ENCODE data around the gene TM4SF18.

The TM4SF18 gene

DNA sequence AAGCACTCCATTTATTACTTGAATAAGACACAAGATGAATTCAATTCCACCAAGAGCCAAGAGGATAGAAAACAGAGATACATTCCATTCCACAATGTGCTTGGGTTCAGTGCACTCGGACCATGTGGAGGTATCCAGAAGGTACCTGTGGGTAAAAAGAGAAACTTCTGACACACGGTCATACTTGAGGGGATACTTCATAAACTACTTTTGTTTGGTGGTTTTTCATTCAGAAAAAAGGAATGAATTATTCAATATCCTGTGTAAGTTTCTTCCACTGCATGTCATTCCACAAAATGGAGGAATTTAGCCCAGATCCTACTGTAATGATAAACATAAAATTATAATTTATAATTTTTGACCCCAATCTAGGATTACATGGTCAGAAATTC, 38.3 kb upstream of the TM4SF18 start:
- Mint-ChIP-seq H3K9me3 (no peaks in the 10 kb centered on the region), H3K4me1 (peaks cover 6% of the 10 kb centered on the region), H3K4me3 (no peak overlapping the region), H3K36me3 (no peaks in the 10 kb centered on the region), H3K27ac (no peak overlapping the region)
- DNase-seq (ENCODE audit: low spot score in 2 of 2) (no peak), ATAC-seq (no peak)

DNA sequence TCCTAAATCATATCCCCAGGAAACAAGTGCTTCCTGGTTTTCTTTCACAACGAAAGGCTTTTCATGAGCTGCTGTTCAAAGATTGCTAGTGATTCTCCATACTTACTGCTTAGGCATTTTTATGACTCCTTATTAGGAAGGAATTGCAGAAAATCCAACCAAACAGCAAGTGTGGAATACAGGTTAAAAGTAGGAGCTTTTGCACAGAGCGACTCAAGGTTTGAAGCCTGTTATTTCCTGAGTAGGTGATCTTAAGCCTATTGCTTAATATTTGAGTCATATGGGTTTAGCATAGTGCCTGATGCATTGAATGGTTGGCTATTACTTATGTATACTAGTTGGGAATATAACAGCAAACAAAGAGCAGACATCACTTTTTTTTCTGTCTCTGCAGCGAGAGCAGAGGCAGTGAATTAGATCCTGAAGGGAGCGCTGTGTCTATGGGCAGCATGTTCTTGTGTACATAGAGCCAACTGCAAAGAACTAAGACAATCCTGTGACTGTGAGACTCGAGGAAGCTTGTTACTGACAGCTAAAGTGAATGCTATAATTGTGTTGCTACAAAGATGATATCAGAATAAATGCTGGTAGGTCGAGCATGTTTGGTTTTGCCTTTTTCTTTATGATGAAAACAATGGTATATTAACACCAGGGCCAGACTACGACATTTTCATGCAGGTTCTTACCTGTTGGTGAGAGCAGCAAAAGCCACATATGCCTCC, 37.7 kb upstream of the TM4SF18 start:
- H3K27ac Mint-ChIP-seq: no peak overlapping the region
- no peak overlapping the region for H3K4me3 Mint-ChIP-seq
- DNase-seq (ENCODE audit: low spot score in 2 of 2) (no peak), ATAC-seq (no peak)
- peaks cover 6% of the 10 kb centered on the region for H3K4me1 Mint-ChIP-seq
- H3K9me3 Mint-ChIP-seq: no peaks in the 10 kb centered on the region
- no peaks in the 10 kb centered on the region for H3K36me3 Mint-ChIP-seq

DNA sequence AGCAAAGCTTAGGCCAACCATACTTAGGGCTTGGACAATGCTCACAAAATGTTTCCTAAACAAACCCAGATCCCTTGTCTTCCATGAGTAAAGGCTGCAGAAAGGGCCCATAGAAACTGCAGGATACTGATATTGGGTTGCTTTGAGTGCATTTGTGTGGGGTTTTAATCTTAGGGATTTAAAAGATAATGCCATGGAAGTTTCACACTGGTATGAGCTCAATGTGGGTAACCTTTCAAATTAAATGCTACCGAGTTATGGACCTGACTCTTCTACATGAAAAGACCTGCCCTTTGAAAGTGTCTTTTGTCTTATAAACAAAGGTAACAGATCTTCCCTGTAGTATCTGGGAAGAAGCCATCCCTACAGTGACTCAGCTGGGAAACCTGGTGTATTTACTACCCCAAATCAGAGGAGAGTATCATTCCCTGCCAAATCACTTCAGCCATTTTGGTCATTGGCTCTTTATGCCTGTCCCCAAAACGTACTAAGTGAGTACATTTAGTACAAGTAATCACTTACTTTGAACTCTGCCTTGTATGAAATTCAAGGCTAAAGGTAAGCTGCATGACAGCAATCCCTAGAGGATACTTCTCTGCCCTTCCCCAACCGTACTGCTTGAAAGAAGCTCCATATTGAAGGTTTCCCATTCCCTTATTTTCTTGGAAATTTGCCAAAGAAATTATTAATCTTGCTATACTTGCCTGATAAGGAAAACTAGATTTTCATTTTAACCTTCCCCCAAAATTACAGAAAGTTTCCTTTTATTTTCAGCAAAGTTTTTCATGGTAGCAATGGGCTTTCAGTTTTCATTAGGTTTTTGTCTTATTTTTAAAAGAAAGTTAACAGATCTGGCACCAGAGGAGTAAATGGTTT, 36.8 kb upstream of the TM4SF18 start:
- DNase-seq (ENCODE audit: low spot score in 2 of 2) (no peak), ATAC-seq (no peak)
- Mint-ChIP-seq H3K4me1 (peaks cover 6% of the 10 kb centered on the region), H3K27ac (no peak overlapping the region), H3K4me3 (no peak overlapping the region), H3K36me3 (no peaks in the 10 kb centered on the region), H3K9me3 (no peaks in the 10 kb centered on the region)

DNA sequence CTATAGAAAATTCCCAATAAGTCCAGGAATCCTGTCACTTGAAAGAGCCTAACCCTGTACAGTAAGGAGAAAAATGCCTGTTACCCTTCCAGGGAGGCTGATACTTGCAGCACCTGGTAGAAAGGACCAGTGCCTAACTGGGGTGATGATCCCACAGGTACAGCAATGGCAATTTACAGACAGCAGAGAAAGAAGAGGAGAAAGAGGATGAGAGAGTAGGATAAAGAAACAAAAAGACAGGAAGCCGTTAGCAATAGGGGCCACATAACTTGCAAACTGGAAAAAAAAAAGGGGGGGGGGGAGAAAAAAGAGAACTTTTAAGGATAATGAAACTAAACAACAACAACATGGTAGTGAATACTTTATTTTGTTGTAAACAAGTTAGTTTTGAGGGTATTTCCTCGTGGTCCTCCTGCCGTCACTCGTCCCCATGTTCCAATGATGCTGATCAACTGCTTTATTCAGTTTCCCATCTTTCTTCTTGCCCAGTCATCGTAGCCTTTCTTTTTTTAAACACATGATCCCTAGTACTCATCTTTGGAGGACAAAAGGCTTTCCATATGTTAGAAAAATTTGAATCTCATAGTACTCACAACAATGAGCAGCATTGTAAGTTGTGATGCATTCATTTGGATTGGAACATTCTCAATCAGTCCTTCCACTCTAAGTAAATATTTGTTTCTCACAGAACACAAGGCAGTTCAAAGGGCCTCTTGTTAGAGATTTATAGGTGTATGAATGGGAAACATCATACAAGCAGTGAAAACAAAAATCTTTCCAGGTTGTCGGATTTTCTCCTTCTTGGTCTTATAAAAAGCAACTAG, 35.5 kb upstream of the TM4SF18 start:
- H3K9me3 Mint-ChIP-seq: no peaks in the 10 kb centered on the region
- H3K27ac Mint-ChIP-seq: no peak overlapping the region
- no peaks in the 10 kb centered on the region for H3K36me3 Mint-ChIP-seq
- no peak overlapping the region for H3K4me3 Mint-ChIP-seq
- ATAC-seq (no peak), DNase-seq (ENCODE audit: low spot score in 2 of 2) (no peak)
- H3K4me1 Mint-ChIP-seq: peaks cover 6% of the 10 kb centered on the region

DNA sequence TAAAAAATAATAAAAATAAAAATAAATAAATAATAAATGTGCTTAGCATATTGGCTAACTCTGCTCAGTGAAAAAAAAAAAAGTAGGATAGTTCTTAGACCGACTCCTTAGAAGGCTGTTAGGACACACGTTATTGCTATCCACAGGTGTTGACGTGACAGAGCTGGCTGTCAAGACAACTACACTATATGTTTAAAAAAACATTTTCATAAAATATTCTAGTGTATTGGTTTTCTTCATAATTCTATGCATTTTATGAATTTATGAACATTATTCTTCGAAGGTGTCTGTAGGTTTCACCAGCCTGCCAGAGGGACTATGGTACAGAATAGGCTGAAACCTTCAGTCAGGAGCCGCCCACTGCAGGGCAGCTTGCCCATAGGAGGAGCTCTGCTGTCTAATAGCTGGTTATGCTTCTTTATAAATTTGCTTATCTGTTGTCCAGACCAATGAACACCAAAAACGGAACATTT, 34.8 kb upstream of the TM4SF18 start:
- Mint-ChIP-seq H3K4me1 (peaks cover 6% of the 10 kb centered on the region), H3K36me3 (no peaks in the 10 kb centered on the region), H3K27ac (no peak overlapping the region), H3K4me3 (no peak overlapping the region), H3K9me3 (no peaks in the 10 kb centered on the region)
- ATAC-seq (no peak), DNase-seq (ENCODE audit: low spot score in 2 of 2) (no peak)

DNA sequence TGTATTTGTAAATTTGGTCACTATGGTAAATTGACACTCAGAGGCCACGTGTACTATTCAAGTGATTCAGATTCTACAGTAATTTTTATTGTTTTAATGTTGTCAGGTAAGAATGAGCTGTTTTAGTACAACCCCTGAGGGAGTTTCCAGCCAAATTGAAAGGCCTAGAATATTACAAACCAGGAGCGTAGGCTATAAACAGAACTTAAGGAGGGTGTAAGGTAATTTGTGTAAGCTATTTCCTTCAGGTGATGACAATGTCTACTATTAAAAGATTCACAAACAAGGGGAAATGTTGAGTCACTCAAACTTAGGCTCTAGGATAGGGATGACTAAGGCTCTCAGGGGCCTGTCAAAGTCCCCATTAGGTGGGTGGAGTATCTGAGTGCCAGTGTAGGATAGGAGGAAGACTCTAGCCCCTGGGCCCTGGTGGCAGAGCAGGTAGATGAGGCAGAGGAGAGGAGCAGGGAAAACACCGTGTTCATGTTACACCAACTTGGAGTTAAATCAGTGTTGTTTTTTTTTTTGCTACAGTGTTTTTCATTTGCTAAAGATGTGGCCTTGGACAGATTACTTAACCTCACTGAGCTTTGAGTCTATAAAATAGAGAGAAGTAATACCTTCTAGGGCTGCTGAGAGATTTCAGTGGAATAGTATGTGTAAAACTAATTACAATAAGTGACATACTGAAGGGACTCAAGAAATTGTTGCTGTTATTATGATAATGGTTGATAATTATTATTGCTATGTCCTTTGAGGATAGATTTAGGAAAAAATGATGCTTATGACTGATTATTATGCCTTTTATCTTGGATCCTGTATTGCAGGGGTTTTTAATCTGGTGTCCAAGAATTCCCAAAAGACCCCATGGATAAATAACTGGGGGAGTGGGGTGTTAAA, 33.8 kb upstream of the TM4SF18 start:
- Mint-ChIP-seq H3K4me1 (peaks cover 6% of the 10 kb centered on the region), H3K4me3 (no peak overlapping the region), H3K9me3 (no peaks in the 10 kb centered on the region), H3K27ac (peak overlapping the region; percentile 45), H3K36me3 (no peaks in the 10 kb centered on the region)
- ATAC-seq (peak; percentile 88), DNase-seq (ENCODE audit: low spot score in 2 of 2) (no peak)

DNA sequence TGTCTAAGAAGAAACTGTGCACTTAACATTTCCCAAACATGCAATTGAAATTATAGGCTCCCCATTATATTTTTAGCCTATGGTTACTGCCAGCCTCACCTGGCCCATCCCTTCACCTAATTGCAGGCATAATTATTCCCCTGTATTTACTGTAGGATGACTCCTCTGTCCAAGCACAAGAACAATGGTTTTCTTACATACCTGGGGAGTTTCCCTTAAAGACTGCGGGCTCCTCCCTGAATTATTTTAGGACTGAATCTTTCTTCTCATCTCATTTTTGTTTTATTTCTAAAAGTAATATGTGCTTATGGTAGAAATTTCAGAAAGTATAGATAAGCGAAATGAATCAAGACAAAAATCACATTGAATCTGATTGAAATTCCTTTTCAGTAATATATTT, 32.6 kb upstream of the TM4SF18 start:
- no peak overlapping the region for H3K27ac Mint-ChIP-seq
- no peak overlapping the region for H3K4me3 Mint-ChIP-seq
- peaks cover 6% of the 10 kb centered on the region for H3K4me1 Mint-ChIP-seq
- DNase-seq (ENCODE audit: low spot score in 2 of 2) (no peak), ATAC-seq (no peak)
- no peaks in the 10 kb centered on the region for H3K9me3 Mint-ChIP-seq
- no peaks in the 10 kb centered on the region for H3K36me3 Mint-ChIP-seq

DNA sequence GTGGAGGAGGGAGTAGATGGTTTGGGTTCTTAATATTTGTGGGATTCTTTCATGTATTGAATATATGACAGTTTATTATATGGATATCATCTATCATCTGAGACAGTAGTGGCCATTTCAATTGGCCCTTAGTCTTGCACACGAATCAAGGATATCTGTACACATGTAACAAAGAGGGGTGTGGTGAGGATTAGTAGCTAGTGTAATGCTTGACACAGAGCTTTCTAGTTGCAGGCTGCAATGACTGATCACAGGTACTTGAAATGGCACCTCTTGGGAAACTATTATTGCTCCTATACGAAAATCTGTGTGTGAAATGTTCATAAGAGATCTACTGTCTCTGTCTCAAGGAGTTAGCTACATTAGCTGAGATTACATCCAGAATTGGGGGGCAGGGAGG, 31.2 kb upstream of the TM4SF18 start:
- DNase-seq (ENCODE audit: low spot score in 2 of 2) (no peak), ATAC-seq (no peak)
- no peaks in the 10 kb centered on the region for H3K9me3 Mint-ChIP-seq
- no peak overlapping the region for H3K4me3 Mint-ChIP-seq
- no peak overlapping the region for H3K27ac Mint-ChIP-seq
- peaks cover 6% of the 10 kb centered on the region for H3K4me1 Mint-ChIP-seq
- no peaks in the 10 kb centered on the region for H3K36me3 Mint-ChIP-seq

DNA sequence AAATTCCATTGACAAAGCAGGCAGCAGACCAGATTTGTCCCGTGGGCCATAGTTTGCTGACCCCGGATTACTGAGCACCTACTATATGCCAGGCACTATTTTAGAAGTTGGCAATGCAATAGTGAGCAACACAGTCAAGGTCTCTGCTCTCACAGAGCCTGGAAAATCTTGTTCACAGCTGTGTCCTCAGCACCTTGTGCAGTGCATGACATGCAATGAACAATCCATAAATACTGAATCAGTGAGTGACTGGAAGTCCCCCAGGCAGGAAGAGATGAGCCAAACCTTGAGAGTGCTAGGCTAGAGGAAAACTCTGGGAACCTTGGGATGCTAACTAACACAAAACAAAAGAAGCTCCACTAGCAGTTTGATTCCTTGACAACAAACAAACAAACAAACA, 29.6 kb upstream of the TM4SF18 start:
- Mint-ChIP-seq H3K36me3 (no peaks in the 10 kb centered on the region), H3K4me3 (no peak overlapping the region), H3K27ac (no peak overlapping the region), H3K4me1 (peaks cover 6% of the 10 kb centered on the region), H3K9me3 (no peaks in the 10 kb centered on the region)
- ATAC-seq (peak; percentile 58), DNase-seq (ENCODE audit: low spot score in 2 of 2) (no peak)

DNA sequence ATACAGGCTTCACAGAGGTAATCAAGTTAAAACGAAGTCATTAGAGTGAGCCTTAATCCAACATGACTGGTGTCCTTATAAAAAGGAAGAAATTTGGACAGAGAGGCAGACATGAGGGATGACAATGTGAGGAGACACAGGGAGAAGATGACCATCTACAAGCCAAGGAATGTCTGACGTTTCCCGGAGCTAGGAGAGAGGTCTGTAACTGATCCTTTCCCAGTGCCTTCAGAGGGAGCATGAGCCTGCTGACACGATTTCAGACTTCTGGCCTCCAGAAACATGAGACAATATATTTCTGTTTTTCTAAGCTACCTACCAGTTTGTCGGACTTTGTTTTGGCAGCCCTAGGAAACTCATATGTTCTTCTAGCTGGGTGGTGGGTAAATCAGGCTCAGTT, 28.9 kb upstream of the TM4SF18 start:
- Mint-ChIP-seq H3K4me3 (no peak overlapping the region), H3K4me1 (peaks cover 5% of the 10 kb centered on the region), H3K36me3 (no peaks in the 10 kb centered on the region), H3K27ac (no peak overlapping the region), H3K9me3 (no peaks in the 10 kb centered on the region)
- no peak for DNase-seq (ENCODE audit: low spot score in 2 of 2)
- ATAC-seq: no peak

DNA sequence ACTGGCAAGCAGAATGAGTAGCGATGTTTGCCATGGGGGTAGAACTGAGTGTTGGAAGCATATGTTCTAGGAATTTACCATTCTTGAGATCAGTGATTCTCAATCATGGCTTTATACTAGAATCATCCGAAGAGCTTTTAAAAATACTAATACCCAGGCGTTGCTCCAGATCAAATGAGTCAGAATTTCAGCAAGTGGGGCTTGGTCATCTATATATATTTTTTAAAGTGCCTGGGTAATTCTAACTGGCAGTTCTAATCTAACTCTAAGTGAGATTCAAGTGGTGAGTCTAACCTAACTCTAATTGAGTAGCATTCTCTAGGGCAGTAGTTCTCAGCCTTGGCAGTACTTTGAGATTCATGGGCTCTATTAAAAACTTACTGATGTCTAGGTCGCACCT, 23.2 kb upstream of the TM4SF18 start:
- Mint-ChIP-seq H3K4me1 (no peaks in the 10 kb centered on the region), H3K27ac (no peak overlapping the region), H3K9me3 (no peaks in the 10 kb centered on the region), H3K36me3 (no peaks in the 10 kb centered on the region), H3K4me3 (no peak overlapping the region)
- DNase-seq (ENCODE audit: low spot score in 2 of 2) (no peak), ATAC-seq (no peak)

DNA sequence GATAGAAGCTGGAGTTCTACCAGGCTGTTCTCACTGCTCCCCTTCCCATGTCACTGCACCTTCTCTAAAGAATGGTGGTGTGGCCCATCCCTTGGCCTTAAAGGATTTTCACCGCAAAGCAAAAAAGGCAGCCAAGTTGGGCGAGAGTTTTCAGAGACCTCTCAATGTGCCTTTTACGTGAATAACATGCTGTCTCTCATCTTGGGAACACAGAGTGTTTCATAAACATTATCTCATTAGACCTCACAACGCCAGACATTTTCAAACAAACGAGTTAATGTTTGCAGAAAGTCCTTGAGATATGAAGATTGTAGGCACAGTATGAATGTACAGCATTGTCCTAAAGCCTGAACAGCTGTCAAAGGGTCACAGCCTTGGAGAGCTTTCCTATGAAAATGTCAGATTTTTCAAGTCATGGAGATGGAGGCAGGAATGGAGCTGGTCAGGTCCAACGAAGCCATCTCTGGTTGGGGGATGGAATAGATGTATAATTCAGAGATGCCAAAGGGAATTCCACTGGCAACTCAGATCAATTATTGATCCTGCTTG, 22.7 kb upstream of the TM4SF18 start:
- no peak for DNase-seq (ENCODE audit: low spot score in 2 of 2)
- no peak for ATAC-seq
- H3K4me3 Mint-ChIP-seq: no peak overlapping the region
- H3K27ac Mint-ChIP-seq: no peak overlapping the region
- no peaks in the 10 kb centered on the region for H3K36me3 Mint-ChIP-seq
- H3K9me3 Mint-ChIP-seq: no peaks in the 10 kb centered on the region
- H3K4me1 Mint-ChIP-seq: no peaks in the 10 kb centered on the region

DNA sequence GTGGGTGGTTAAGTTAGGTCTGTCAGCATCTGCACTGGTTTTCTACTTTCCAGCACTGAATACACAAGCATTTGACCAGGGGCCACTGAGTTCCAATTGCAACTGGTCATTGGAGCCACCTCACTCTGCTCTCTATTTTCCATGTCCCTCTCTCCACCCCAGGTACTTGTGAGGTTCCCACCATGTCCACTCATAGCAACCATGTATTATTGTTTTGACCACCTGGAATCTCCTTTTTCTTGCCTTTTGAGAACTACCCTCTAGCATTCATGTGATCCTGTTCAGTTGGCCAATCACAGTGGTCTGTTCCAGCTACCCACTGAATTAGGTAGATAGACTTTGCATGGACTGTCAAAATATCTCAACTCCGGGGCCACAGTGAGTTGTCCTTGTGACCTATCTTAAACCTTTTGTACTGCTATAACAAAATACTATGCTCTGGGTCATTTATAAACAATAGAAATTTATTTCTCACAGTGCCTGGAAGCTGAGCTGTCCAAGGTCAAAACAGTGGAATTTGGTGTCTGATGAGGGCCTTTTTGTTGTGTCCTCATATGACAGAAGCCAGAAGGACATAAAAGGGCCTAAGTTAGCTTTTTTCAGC, 20.2 kb upstream of the TM4SF18 start:
- Mint-ChIP-seq H3K36me3 (no peaks in the 10 kb centered on the region), H3K4me3 (no peak overlapping the region), H3K27ac (no peak overlapping the region), H3K9me3 (no peaks in the 10 kb centered on the region), H3K4me1 (no peaks in the 10 kb centered on the region)
- no peak for DNase-seq (ENCODE audit: low spot score in 2 of 2)
- no peak for ATAC-seq

DNA sequence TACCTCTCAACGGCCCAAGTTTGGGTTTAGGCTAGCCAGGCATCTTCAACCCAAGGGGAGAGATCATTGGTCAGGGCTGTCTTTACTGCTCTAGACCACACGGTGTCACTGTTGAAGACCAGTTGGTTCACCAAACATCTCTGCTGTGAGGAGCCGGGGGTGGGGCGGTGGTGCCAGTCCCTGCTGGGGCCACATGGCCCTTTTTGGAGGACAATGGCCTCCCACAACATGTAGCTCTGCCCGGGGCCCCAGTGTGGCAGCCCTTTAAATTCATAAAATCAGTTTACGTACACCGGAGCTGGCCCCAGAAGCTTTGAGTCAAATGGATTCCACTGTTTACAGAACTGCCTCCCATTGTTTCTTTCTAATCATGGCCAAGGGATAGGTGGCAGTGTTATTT, 19.1 kb upstream of the TM4SF18 start:
- ATAC-seq: peak; percentile 65
- no peaks in the 10 kb centered on the region for H3K4me1 Mint-ChIP-seq
- H3K4me3 Mint-ChIP-seq: no peak overlapping the region
- H3K27ac Mint-ChIP-seq: no peak overlapping the region
- peak in 1 of 2 donors; percentile 55 for DNase-seq (ENCODE audit: low spot score in 2 of 2)
- no peaks in the 10 kb centered on the region for H3K9me3 Mint-ChIP-seq
- no peaks in the 10 kb centered on the region for H3K36me3 Mint-ChIP-seq

Measured in stimulated activated effector memory CD8-positive, alpha-beta T cell treated with anti-CD3 and anti-CD28 coated beads, Interleukin-12 subunit alpha, Interleukin-12 subunit beta, amount 100 ng/mL, for 72 hours (primary cell).